ENCODE data around the gene BUD13.

BUD13 gene

DNA sequence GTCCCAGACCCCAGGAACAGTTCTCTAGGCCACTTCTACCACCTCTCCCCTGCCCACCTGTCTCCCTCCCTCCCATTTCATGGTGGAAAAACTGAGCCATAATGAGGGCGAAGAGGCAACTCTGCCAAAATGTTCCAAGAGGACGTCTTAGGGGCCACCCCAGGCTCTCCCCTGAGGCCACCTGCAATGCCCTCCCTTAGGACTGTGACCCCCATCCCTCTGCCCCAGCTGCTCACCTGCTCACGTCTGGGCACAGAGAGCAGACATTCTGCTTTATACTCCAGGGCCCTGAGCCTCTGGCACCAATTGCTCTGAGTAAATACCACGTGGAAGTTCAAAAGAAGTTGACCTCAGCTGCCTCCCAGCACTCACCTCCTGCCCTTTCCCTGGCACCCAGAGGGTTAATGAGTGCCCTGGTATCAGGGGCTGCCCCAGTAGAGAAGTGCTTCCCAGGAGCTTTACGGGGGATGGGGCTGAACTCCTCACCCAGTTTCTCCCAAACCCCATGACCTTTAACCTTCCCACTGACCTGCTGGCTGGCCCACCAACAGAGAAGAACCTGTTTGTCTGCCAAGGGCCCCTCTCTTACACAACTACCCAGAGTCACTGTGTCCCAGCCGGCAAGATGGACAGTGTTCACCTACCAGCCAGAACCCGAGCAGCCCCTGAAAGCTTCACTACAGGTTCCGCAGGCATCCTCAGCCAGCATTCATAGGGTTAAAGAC, 19.5 kb upstream of the BUD13 start:
- H3K27ac ChIP-seq (ENCODE audit: low read depth, low read length), result no peak overlapping the region
- H3K36me3 ChIP-seq (ENCODE audit: insufficient read depth, low read length), result no peaks in the 10 kb centered on the region
- peaks cover 18% of the 10 kb centered on the region; the same call in 1 of the 2 replicates for H3K27me3 ChIP-seq (ENCODE audit: insufficient read depth, low read length)
- H3K9me3 ChIP-seq (ENCODE audit: insufficient read depth, low read depth, low read length), result no peaks in the 10 kb centered on the region
- H3K4me3 ChIP-seq (ENCODE audit: low read length), result no peak overlapping the region
- no peak overlapping the region for H3K9ac ChIP-seq (ENCODE audit: low read depth, low read length)
- 85% methylated on average over 8 of the region's 8 CpGs for WGBS
- H3K4me1 ChIP-seq (ENCODE audit: insufficient read depth, low read length), result peaks cover 4% of the 10 kb centered on the region

DNA sequence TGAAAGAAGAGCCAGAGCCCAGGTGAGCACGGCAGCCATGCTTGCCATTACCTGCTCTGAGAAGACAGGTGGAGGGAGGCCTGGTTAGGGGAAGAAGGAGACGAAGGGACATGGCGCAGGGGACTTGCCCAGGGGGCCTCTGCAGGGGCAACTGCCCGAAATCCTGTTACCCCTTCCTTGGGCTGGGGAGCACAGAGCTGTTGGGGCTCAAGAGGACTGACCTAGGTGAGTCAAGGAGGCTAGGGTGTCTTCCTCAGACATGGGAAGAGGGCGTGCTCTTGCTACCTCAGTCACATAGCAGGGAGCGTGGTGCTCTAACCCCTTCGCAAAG, 19.0 kb upstream of the BUD13 start, which contains the start of gene APOA5:
TSS of gene APOA5 (minus strand) at position 67 of the 331 bp plus-strand sequence. CDS start at position 48, 19 bp downstream.
- Histone ChIP-seq H3K4me3 (ENCODE audit: low read length) (no peak within 1 kb of the TSS), H3K9me3 (ENCODE audit: insufficient read depth, low read depth, low read length) (no peaks in the 10 kb centered on the region), H3K36me3 (ENCODE audit: insufficient read depth, low read length) (peaks cover 1% of the 10 kb centered on the region), H3K4me1 (ENCODE audit: insufficient read depth, low read length) (peaks cover 4% of the 10 kb centered on the region), H3K27ac (ENCODE audit: low read depth, low read length) (no peak within 1 kb of the TSS), H3K9ac (ENCODE audit: low read depth, low read length) (no peak within 1 kb of the TSS), H3K27me3 (ENCODE audit: insufficient read depth, low read length) (peaks cover 18% of the 10 kb centered on the region; the same call in 1 of the 2 replicates)
- WGBS, result 92% methylated on average over 7 of the region's 7 CpGs

GRCh38 chr11:116791002-116791812, 18.4 kb upstream of the BUD13 start:
- Histone ChIP-seq H3K4me3 (ENCODE audit: low read length) (no peak overlapping the region), H3K27ac (ENCODE audit: low read depth, low read length) (no peak overlapping the region), H3K9me3 (ENCODE audit: insufficient read depth, low read depth, low read length) (no peaks in the 10 kb centered on the region), H3K9ac (ENCODE audit: low read depth, low read length) (no peak overlapping the region), H3K36me3 (ENCODE audit: insufficient read depth, low read length) (peaks cover 7% of the 10 kb centered on the region), H3K27me3 (ENCODE audit: insufficient read depth, low read length) (peaks cover 18% of the 10 kb centered on the region; the same call in 1 of the 2 replicates), H3K4me1 (ENCODE audit: insufficient read depth, low read length) (peaks cover 4% of the 10 kb centered on the region)
- WGBS, result 37% methylated on average over 31 of the region's 31 CpGs

- H3K4me3 ChIP-seq (ENCODE audit: low read length), result no peak overlapping the region
- WGBS, result 93% methylated on average over 53 of the region's 53 CpGs
- peaks cover 15% of the 10 kb centered on the region for H3K36me3 ChIP-seq (ENCODE audit: insufficient read depth, low read length)
- peaks cover 18% of the 10 kb centered on the region; the same call in 1 of the 2 replicates for H3K27me3 ChIP-seq (ENCODE audit: insufficient read depth, low read length)
- H3K9ac ChIP-seq (ENCODE audit: low read depth, low read length), result no peak overlapping the region
- no peaks in the 10 kb centered on the region for H3K9me3 ChIP-seq (ENCODE audit: insufficient read depth, low read depth, low read length)
- H3K27ac ChIP-seq (ENCODE audit: low read depth, low read length), result no peak overlapping the region
- peaks cover 4% of the 10 kb centered on the region for H3K4me1 ChIP-seq (ENCODE audit: insufficient read depth, low read length)
These were observed 17.6 kb upstream of the BUD13 start for GRCh38 chr11:116790167-116791001.

DNA sequence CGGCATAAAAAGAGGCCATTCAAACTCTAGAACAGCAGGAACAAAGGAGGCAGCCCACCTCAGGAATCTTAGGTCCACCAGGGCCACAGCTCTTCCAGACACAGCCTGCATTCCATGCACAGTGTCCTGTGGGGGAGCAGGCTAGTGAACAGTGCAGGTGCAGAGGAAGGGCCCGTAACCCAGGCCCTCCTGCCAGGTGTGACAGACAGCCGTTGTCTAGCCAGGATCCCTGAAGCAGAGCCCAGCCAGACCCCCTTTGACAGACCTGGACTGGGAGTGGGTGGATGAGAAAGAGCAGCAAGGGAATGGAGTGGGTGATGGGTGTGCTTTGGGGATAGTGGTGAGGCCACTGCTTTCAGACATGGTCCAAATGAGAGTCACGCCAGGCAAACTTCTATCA, 16.2 kb upstream of the BUD13 start:
- H3K27ac ChIP-seq (ENCODE audit: low read depth, low read length), result no peak overlapping the region
- H3K27me3 ChIP-seq (ENCODE audit: insufficient read depth, low read length), result peaks cover 18% of the 10 kb centered on the region; the same call in 1 of the 2 replicates
- H3K9ac ChIP-seq (ENCODE audit: low read depth, low read length), result no peak overlapping the region
- peaks cover 4% of the 10 kb centered on the region for H3K4me1 ChIP-seq (ENCODE audit: insufficient read depth, low read length)
- no peaks in the 10 kb centered on the region for H3K9me3 ChIP-seq (ENCODE audit: insufficient read depth, low read depth, low read length)
- peaks cover 29% of the 10 kb centered on the region for H3K36me3 ChIP-seq (ENCODE audit: insufficient read depth, low read length)
- WGBS, result 91% methylated on average over 3 of the region's 4 CpGs
- H3K4me3 ChIP-seq (ENCODE audit: low read length), result no peak overlapping the region

- peak overlapping the region; percentile 83 for H3K4me3 ChIP-seq (ENCODE audit: low read length)
- peak overlapping the region; percentile 61; the same call in 1 of the 2 replicates for H3K9ac ChIP-seq (ENCODE audit: low read depth, low read length)
- H3K36me3 ChIP-seq (ENCODE audit: insufficient read depth, low read length), result peaks cover 33% of the 10 kb centered on the region
- 75% methylated on average over 3 of the region's 4 CpGs for WGBS
- H3K27ac ChIP-seq (ENCODE audit: low read depth, low read length), result no peak overlapping the region
- H3K9me3 ChIP-seq (ENCODE audit: insufficient read depth, low read depth, low read length), result no peaks in the 10 kb centered on the region
- H3K27me3 ChIP-seq (ENCODE audit: insufficient read depth, low read length), result peaks cover 18% of the 10 kb centered on the region; the same call in 1 of the 2 replicates
- peaks cover 4% of the 10 kb centered on the region for H3K4me1 ChIP-seq (ENCODE audit: insufficient read depth, low read length)
These were observed 15.7 kb upstream of the BUD13 start for GRCh38 chr11:116788534-116788933.

GRCh38 chr11:116787786-116788486, 15.1 kb upstream of the BUD13 start, which contains the start of gene ZPR1:
TSS of gene ZPR1 (minus strand) at chr11:116788023. CDS start at chr11:116787990, 33 bp downstream.
- WGBS, result under 1% methylated on average over 56 of the region's 56 CpGs
- Histone ChIP-seq H3K36me3 (ENCODE audit: insufficient read depth, low read length) (peaks cover 39% of the 10 kb centered on the region), H3K4me1 (ENCODE audit: insufficient read depth, low read length) (peaks cover 4% of the 10 kb centered on the region), H3K4me3 (ENCODE audit: low read length) (peak within 1 kb of the TSS; percentile 83), H3K27me3 (ENCODE audit: insufficient read depth, low read length) (peaks cover 18% of the 10 kb centered on the region; the same call in 1 of the 2 replicates), H3K27ac (ENCODE audit: low read depth, low read length) (no peak within 1 kb of the TSS; the same call in 1 of the 2 replicates), H3K9ac (ENCODE audit: low read depth, low read length) (peak within 1 kb of the TSS; percentile 61), H3K9me3 (ENCODE audit: insufficient read depth, low read depth, low read length) (no peaks in the 10 kb centered on the region)

DNA sequence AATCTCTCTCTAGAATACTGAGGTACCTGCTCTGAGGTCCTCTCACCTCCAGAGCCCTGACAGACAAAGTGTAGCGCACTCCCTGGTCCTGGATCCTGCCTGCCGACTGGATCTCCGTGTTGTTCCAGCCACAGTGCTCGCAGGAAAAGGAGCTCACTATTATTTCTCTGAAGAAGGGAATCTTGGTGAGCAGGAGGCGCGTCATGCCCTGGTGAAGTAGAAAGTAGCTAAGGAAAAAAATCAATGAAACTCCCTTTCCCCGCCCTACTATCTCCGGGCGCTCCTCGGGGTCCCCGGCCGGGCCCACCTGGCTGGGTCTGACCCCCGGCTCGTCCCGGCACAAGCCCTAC, 14.6 kb upstream of the BUD13 start:
- peaks cover 18% of the 10 kb centered on the region; the same call in 1 of the 2 replicates for H3K27me3 ChIP-seq (ENCODE audit: insufficient read depth, low read length)
- no peaks in the 10 kb centered on the region for H3K9me3 ChIP-seq (ENCODE audit: insufficient read depth, low read depth, low read length)
- H3K27ac ChIP-seq (ENCODE audit: low read depth, low read length), result no peak overlapping the region
- peak overlapping the region; percentile 83 for H3K4me3 ChIP-seq (ENCODE audit: low read length)
- H3K4me1 ChIP-seq (ENCODE audit: insufficient read depth, low read length), result peaks cover 4% of the 10 kb centered on the region; the same call in 1 of the 2 replicates
- peak overlapping the region; percentile 61 for H3K9ac ChIP-seq (ENCODE audit: low read depth, low read length)
- 0% methylated on average over 13 of the region's 15 CpGs for WGBS
- peaks cover 45% of the 10 kb centered on the region for H3K36me3 ChIP-seq (ENCODE audit: insufficient read depth, low read length)

DNA sequence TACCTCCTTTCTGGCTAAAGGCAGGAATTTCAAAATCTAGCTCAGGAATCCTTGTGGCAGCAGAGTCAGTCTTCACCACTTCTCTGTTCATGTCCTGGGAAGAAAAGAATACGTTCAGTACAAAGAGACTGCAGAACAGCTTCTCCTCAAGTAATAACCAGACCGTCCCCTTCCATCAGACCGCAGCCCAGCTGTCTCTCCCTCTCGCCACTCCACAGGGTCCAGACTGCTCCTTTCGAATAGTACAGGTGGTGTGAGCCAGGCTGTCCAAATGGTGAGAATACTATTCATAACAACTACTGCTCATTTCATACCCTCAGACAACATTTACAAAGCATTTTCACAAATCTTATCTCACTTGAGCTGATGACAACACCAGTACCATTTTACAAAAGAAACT, 14.2 kb upstream of the BUD13 start:
- H3K9ac ChIP-seq (ENCODE audit: low read depth, low read length), result peak overlapping the region; percentile 61
- H3K4me1 ChIP-seq (ENCODE audit: insufficient read depth, low read length), result 0 out of 2 replicates have a peak, but pooled peaks cover 4% of the 10 kb centered on the region
- peaks cover 18% of the 10 kb centered on the region; the same call in 1 of the 2 replicates for H3K27me3 ChIP-seq (ENCODE audit: insufficient read depth, low read length)
- H3K27ac ChIP-seq (ENCODE audit: low read depth, low read length), result no peak overlapping the region
- peak overlapping the region; percentile 83 for H3K4me3 ChIP-seq (ENCODE audit: low read length)
- peaks cover 49% of the 10 kb centered on the region for H3K36me3 ChIP-seq (ENCODE audit: insufficient read depth, low read length)
- 74% methylated on average over 5 of the region's 5 CpGs for WGBS
- H3K9me3 ChIP-seq (ENCODE audit: insufficient read depth, low read depth, low read length), result no peaks in the 10 kb centered on the region

GRCh38 chr11:116786326-116786725, 13.5 kb upstream of the BUD13 start:
- H3K36me3 ChIP-seq (ENCODE audit: insufficient read depth, low read length), result peaks cover 55% of the 10 kb centered on the region

More at GRCh38 chr11:116786326-116786725, 13.5 kb upstream of the BUD13 start:
- Histone ChIP-seq H3K27ac (ENCODE audit: low read depth, low read length) (no peak overlapping the region), H3K27me3 (ENCODE audit: insufficient read depth, low read length) (peaks cover 18% of the 10 kb centered on the region; the same call in 1 of the 2 replicates), H3K9me3 (ENCODE audit: insufficient read depth, low read depth, low read length) (no peaks in the 10 kb centered on the region), H3K4me3 (ENCODE audit: low read length) (no peak overlapping the region), H3K4me1 (ENCODE audit: insufficient read depth, low read length) (0 out of 2 replicates have a peak, but pooled peaks cover under 1% of the 10 kb centered on the region), H3K9ac (ENCODE audit: low read depth, low read length) (no peak overlapping the region)
- 98% methylated on average over 2 of the region's 2 CpGs for WGBS
